HG03378 (cell line): ENCODE measurements around the gene HTT-AS.
A peak's percentile ranks its signal among the peaks of the same experiment; 100 is the strongest.

Experiments used
- ATAC-seq: cut with Tn5 transposase; IDR thresholded peaks from one replicate; pipeline ENCODE4 v1.9.1; 2021; ENCODE audit warnings: mild to moderate bottlenecking, moderate library complexity; ENCODE audit not compliant: unreplicated experiment

Gene HTT-AS

GRCh38 chr4:3031357-3032082, 42.8 kb downstream of the HTT-AS start:
- ATAC-seq: no peak

GRCh38 chr4:3030566-3031356, 43.6 kb downstream of the HTT-AS start:
- ATAC-seq: no peak

- ATAC-seq: no peak
Observed at GRCh38 chr4:3029464-3029863, 44.9 kb downstream of the HTT-AS start.

GRCh38 chr4:3026540-3026939, 47.8 kb downstream of the HTT-AS start:
- ATAC-seq: no peak

- ATAC-seq: no peak
Observed at GRCh38 chr4:3025881-3026280, 48.5 kb downstream of the HTT-AS start.

GRCh38 chr4:3022651-3023050, 51.7 kb downstream of the HTT-AS start:
- no peak for ATAC-seq

GRCh38 chr4:3022112-3022511, 52.2 kb downstream of the HTT-AS start:
- no peak for ATAC-seq

- ATAC-seq: no peak
Observed at GRCh38 chr4:3021627-3022026, 52.7 kb downstream of the HTT-AS start.

- ATAC-seq: no peak
Observed at GRCh38 chr4:3021127-3021526, 53.2 kb downstream of the HTT-AS start.

- no peak for ATAC-seq
Observed at GRCh38 chr4:3019145-3019846, 55.0 kb downstream of the HTT-AS start.

GRCh38 chr4:3017504-3017903, 56.8 kb downstream of the HTT-AS start:
- ATAC-seq: no peak

- no peak for ATAC-seq
Observed at GRCh38 chr4:3016961-3017360, 57.4 kb downstream of the HTT-AS start.

GRCh38 chr4:3013839-3014350, 60.4 kb downstream of the HTT-AS start:
- peak; percentile 53 for ATAC-seq
